LNCaP clone FGC (cell line): ENCODE measurements around the gene COQ9.
"Not testable (repeated sequence)": the region's sequence is repeated elsewhere in the genome, so short reads cannot be mapped to it uniquely, and the experiment has no call there.

ENCODE experiments used
- DNase-seq: peaks from one replicate; pipeline ENCODE4 v3.0.0-alpha.2; 2011; ENCODE audit warnings: low read depth
- H3K4me3 ChIP-seq: 2 replicates; pipeline ENCODE4 v1.5.1; 2011; ENCODE audit warnings: mild to moderate bottlenecking, low read depth, low read length, control low read depth
- TF ChIP-seq, protein P1 (sequence below): IDR thresholded peaks from 2 replicates; pipeline ENCODE4 v1.5.1; 2012; ENCODE audit warnings: mild to moderate bottlenecking; ENCODE audit not compliant: control insufficient read depth, insufficient read depth; ENCODE audit errors: extremely low read depth

The COQ9 gene

DNA sequence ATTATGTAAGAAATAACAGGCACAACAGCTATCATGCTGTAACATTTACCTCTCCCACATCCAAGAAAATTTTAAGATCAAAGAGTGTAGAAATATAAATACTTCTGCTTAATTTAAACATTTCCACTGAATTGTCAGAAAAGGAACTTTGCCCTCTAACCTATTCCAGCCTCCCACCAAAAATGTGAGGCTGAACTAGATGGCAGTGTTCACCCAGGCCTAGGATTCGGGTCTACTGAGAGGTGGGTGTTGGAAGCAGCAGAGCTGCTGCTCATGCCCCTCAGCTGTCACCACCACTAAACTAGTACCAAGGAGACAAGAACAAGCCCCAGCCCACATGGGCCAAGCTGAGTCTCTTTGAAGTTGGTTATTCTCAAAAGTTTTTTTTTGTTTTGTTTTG lies 11.4 kb upstream of the COQ9 start:
- DNase-seq = no peak
- no peak overlapping the region for H3K4me3 ChIP-seq
- TF ChIP-seq, protein P1, sequence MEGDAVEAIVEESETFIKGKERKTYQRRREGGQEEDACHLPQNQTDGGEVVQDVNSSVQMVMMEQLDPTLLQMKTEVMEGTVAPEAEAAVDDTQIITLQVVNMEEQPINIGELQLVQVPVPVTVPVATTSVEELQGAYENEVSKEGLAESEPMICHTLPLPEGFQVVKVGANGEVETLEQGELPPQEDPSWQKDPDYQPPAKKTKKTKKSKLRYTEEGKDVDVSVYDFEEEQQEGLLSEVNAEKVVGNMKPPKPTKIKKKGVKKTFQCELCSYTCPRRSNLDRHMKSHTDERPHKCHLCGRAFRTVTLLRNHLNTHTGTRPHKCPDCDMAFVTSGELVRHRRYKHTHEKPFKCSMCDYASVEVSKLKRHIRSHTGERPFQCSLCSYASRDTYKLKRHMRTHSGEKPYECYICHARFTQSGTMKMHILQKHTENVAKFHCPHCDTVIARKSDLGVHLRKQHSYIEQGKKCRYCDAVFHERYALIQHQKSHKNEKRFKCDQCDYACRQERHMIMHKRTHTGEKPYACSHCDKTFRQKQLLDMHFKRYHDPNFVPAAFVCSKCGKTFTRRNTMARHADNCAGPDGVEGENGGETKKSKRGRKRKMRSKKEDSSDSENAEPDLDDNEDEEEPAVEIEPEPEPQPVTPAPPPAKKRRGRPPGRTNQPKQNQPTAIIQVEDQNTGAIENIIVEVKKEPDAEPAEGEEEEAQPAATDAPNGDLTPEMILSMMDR = no peak

DNA sequence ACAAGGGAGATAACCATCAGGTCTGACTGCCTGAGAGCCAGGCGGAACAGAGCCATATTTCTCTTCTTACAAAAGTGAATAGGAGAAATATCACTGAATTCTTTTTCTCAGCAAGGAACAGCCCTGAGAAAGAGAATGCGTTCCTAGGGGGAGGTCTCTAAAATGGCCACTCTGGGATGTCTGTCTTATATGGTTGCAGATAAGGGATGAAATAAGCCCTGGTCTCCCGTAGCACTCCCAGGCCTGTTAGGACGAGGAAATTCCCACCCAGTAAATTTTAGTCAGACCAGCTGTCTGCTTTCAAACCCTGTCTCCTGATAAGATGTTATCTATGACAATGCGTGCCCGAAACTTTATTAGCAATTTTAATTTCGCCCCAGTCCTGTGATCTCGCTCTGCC lies 7.3 kb upstream of the COQ9 start:
- DNase-seq = not testable (repeated sequence)

DNA sequence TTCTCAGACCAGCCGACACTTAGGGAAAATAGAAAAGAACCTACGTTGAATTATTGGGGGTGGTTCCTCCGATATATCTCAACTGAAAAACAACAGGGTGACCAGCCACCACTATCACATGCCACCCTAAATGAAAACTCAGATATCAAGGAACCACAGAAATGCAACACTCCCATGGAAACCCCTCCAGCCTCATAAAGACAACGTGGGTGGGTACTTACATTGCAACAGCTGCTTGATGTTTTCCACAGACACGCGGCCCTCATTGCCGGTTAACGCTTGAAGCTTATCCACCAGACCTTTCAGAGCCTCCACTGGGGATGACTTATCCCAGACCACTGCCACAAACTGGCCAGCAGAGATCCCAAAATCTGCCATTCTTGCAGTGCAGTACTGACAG lies 6.7 kb upstream of the COQ9 start:
- not testable (repeated sequence) for DNase-seq, H3K4me3 ChIP-seq

More for the DNA sequence above, 7.3 kb upstream of the COQ9 start:
- H3K4me3 ChIP-seq = not testable (repeated sequence)

DNA sequence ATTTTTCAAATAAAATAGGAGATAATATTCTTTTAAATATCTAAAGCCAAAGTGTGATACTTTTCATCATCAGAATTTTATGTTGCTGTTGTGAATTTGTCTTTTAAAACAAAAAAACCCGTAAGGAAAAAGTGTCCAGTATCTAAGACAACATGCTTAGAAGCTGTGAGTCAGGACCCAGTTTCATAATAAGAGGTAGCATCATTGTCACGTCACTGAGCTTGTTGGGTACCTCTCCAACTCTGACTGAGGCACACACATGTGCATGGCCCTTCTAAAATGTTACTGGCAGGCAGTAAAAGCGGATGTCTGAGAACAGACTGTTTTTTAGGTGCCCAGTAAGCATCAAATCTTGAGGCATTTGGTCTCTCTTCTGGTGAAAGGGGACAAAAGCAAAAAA lies 2.6 kb upstream of the COQ9 start:
- no peak overlapping the region for H3K4me3 ChIP-seq
- DNase-seq = no peak
- TF ChIP-seq, protein P1 = no peak

DNA sequence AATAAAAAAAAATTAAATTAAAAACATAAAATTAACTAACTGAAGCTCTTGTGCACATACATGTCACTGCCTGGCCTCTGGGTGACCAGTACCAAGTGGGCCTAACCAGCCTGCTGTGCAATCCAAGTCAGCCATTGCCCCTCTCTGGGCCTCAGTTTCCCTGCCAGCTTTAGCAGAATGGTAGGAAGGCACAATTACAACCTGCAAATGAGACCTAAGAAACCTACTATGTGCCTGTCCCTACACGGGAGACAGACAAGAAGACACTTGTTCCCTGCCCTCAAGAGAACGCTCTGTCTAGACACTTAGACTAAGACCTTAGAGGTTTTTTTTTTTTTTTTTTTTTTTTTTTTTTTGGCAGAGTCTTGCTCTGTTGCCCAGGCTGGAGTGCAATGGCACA lies 1.8 kb upstream of the COQ9 start:
- no peak overlapping the region for H3K4me3 ChIP-seq
- DNase-seq = no peak
- TF ChIP-seq, protein P1 = no peak

DNA sequence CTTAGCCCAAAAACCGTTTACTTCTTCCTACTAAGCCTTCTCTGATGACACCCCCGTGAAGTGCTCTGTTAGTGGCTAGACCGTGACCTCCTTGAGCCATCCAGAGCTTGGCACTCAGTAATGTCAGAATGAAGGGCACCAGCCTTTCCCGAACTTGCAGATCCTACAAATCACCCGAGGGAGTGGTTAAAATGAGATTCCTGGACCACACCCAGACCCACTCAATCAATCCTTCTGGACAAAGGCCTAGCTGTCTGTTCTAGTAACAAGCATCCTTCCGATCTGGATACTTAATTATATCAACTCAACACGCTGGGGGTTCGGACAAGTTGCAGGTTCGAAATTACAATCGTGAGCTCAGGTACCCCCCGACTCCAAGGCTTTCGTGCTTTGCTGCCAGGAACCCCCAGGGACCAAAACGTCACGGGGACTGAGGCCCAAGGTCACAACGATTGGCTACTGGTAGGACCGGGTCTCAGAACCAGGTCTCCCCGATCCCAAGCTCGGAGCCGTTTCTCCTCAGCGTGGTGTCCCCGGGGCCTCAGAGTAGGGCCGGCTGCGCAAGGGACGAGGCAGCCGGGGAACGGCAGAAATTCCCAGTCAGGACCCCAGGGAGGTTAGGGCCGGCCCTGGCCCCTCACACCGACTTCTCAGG lies 621 bp upstream of the COQ9 start:
- H3K4me3 ChIP-seq = peak overlapping the region; percentile 96
- TF ChIP-seq, protein P1 = no peak
- no peak for DNase-seq

DNA sequence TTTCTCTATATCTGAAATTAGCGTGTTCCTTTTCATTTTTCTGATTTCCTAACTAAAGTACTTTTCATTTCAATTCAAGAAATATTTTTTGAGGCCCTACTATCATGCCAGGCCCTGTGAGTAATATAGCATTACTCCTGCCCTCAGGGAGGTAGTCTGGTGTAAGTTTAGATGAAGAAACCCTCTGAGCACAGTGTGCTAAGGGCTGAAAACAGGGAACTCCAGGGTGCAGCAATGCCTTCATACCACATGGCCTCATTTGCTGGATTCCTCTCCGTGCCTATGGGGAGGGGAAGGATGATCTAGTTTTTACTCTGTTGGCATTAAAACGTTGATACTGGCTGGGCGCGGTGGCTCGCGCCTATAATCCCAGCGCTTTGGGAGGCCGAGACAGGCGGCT lies 4.7 kb downstream of the COQ9 start:
- DNase-seq = no peak
- TF ChIP-seq, protein P1 = no peak
- no peak overlapping the region for H3K4me3 ChIP-seq

DNA sequence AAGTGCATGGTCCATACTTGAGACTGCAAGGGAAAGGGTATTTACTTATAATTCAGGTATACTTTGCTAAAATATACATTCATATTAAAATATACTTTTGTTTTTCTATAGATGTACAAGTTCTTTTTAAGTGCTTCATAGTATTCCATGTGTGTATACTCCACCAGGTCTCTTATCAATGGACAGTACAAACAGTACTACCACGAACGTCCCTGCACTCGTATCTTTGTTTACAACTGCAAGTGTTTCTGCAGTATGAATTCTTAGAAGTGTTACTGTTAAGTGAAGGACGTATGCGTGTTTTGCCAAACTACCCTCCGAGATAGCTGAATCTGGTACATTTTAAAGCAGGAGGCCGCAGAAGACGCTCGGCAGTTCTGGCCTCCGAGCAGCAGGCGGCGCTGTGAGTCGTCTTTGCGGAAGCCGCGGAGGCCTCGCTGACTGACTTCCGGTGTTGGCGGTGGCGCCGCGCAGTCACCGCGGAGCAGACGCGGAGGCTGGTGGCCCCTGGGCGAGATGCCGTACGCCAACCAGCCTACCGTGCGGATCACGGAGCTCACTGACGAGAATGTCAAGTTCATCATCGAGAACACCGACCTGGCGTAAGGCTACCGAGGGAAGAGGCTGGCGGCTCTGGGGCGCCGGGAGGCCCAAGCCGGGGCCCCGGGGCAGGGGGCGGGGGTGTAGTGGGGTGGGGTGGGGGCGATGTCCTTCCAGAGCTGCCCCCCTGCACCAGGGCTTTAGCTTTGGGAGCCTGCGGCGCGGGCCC lies 15.1 kb downstream of the COQ9 start, which contains the start of gene POLR2C:
TSS of gene POLR2C (plus strand) at position 471 of the 769 bp plus-strand sequence. CDS start at position 517, 46 bp downstream.
- TF ChIP-seq, protein P1 = peak; percentile 99
- H3K4me3 ChIP-seq = peak within 1 kb of the TSS; percentile 94
- peak; percentile 49 for DNase-seq
